ENCODE measurements around the gene PPARG. TPM values are rescaled to one million over a fixed set of nuclear protein-coding genes. Genes with fewer than 3 reads are reported as not detected.

PPARG gene
- total RNA-seq, 1 experiment from 2014 or later: 71.6 TPM

GRCh38 chr3:12246497-12247163 is 42.2 kb upstream of the PPARG start:
- Histone ChIP-seq H3K4me2 (ENCODE audit: low read length) (no peak overlapping the region), H2AFZ (ENCODE audit: low read depth, low read length, poor library complexity, severe bottlenecking) (no peak overlapping the region), H3K4me3 (replicated peaks in 1 of 2; ENCODE audit: low read depth in 1 of 2, low read length in 2 of 2) (no peak overlapping the region), H3K27me3 (ENCODE audit: insufficient read depth, low read length) (no peaks in the 10 kb centered on the region), H3K4me1 (ENCODE audit: control insufficient read depth in 1 of 2, insufficient read depth in 2 of 2, low read length in 2 of 2) (no peaks in the 10 kb centered on the region), H3K9me3 (ENCODE audit: control insufficient read depth in 1 of 2, insufficient read depth in 1 of 2, low read depth in 1 of 2, low read length in 2 of 2) (no peaks in the 10 kb centered on the region), H3K27ac (ENCODE audit: low read depth, low read length) (no peak overlapping the region), H3K36me3 (ENCODE audit: control insufficient read depth in 1 of 2, insufficient read depth in 2 of 2, low read length in 2 of 2) (no peaks in the 10 kb centered on the region), H3K9ac (ENCODE audit: low read length) (no peak overlapping the region), H4K20me1 (ENCODE audit: insufficient read depth) (no peaks in the 10 kb centered on the region), H3K79me2 (ENCODE audit: insufficient read depth, low read length) (no peaks in the 10 kb centered on the region), H3K9me2 (ENCODE audit: insufficient read depth) (no peaks in the 10 kb centered on the region)
- RAD21 ChIA-PET (ENCODE audit: low non-redundant PET in 1 of 2, low total read pairs in 2 of 2, uncharacterized antibody in 2 of 2, unreplicated experiment in 2 of 2): no interaction called here
- DNase-seq (ENCODE audit: low read depth, low spot score) (no peak), ATAC-seq (no peak)
- POLR2A ChIA-PET: no interaction called here
- BruUV-seq (replicated peaks): no TSS peak
- CTCF ChIA-PET: no interaction called here
- intact Hi-C loops (cut with micrococcal nuclease): no loop called here
- no peak for TF ChIP-seq ATF3 (IDR thresholded peaks at IDR 0.05)
- TF ChIP-seq REST (IDR thresholded peaks at IDR 0.05; ENCODE audit: low read depth): no peak
- no peak for TF ChIP-seq JUND (IDR thresholded peaks at IDR 0.05)
- no peak for TF ChIP-seq POLR2AphosphoS5 (IDR thresholded peaks at IDR 0.05; ENCODE audit: low read depth, low read length)
- no peak for TF ChIP-seq SP1 (IDR thresholded peaks at IDR 0.05; ENCODE audit: low read depth)
- TF ChIP-seq SRF (IDR thresholded peaks at IDR 0.05; ENCODE audit: low read depth): no peak
- no peak for TF ChIP-seq YY1 (IDR thresholded peaks at IDR 0.05; ENCODE audit: extremely low read depth, insufficient replicate concordance, low read depth, low read length)
- no peak for TF ChIP-seq ZFX (IDR thresholded peaks at IDR 0.05)
